Type B pancreatic cell (in vitro differentiated cells): ENCODE data around the gene TALDO1. TPM values are rescaled to one million over a fixed set of nuclear protein-coding genes. Genes with fewer than 3 reads are reported as not detected.

Source experiments
- DNase-seq: peaks from one replicate; pipeline ENCODE4 v3.0.0; 2021; ENCODE audit warnings: mixed read lengths; ENCODE audit not compliant: unreplicated experiment; ENCODE audit errors: extremely low spot score
- H3K27ac Mint-ChIP-seq: 2 replicates; pipeline ENCODE4 v1.8.0; 2021; ENCODE audit warnings: mild to moderate bottlenecking, mixed read lengths
- H3K27me3 Mint-ChIP-seq: 2 replicates; pipeline ENCODE4 v1.8.0; 2021; ENCODE audit warnings: mixed read lengths
- H3K36me3 Mint-ChIP-seq: 2 replicates; pipeline ENCODE4 v1.8.0; 2021; ENCODE audit warnings: mixed read lengths
- H3K4me1 Mint-ChIP-seq: one replicate; pipeline ENCODE4 v1.8.0; 2021; ENCODE audit warnings: mixed read lengths; ENCODE audit not compliant: unreplicated experiment
- H3K4me3 Mint-ChIP-seq: 2 replicates; pipeline ENCODE4 v1.8.0; 2021; ENCODE audit warnings: mild to moderate bottlenecking, mixed read lengths
- H3K9me3 Mint-ChIP-seq: 2 replicates; pipeline ENCODE4 v1.8.0; 2021; ENCODE audit warnings: mixed read lengths
- CTCF ChIP-seq: fragments of 200-600 bp; sonication (generic); conservative IDR thresholded peaks from 2 replicates; pipeline ENCODE4 v1.5.0; 2021; ENCODE audit warnings: antibody characterized with exemption, mild to moderate bottlenecking
- total RNA-seq: library from RNA; stranded (reverse); gene quantifications from 2 replicates; pipeline ENCODE4 v1.2.1, GENCODE V29; 2021; ENCODE audit warnings: low replicate concordance

Gene TALDO1
- total RNA-seq, 1 donor from 2014 or later: 189 TPM

GRCh38 chr11:709109-709997 is 37.9 kb upstream of the TALDO1 start:
- TF ChIP-seq CTCF: no peak
- Mint-ChIP-seq H3K27ac (peak overlapping the region; percentile 53), H3K36me3 (no peaks in the 10 kb centered on the region), H3K4me1 (peaks cover 7% of the 10 kb centered on the region), H3K4me3 (peak overlapping the region; percentile 44), H3K9me3 (no peaks in the 10 kb centered on the region), H3K27me3 (peaks cover 2% of the 10 kb centered on the region)
- DNase-seq: no peak

- no peak for DNase-seq
- Mint-ChIP-seq H3K27ac (peak overlapping the region; percentile 68), H3K4me3 (no peak overlapping the region), H3K27me3 (peaks cover 4% of the 10 kb centered on the region), H3K36me3 (peaks cover 11% of the 10 kb centered on the region), H3K9me3 (no peaks in the 10 kb centered on the region), H3K4me1 (peaks cover 14% of the 10 kb centered on the region)
- TF ChIP-seq CTCF: no peak
Measured at GRCh38 chr11:714436-714835, 32.8 kb upstream of the TALDO1 start.

GRCh38 chr11:719214-720016 is 27.8 kb upstream of the TALDO1 start:
- Mint-ChIP-seq H3K4me1 (peaks cover 13% of the 10 kb centered on the region), H3K4me3 (no peak overlapping the region), H3K27ac (peak overlapping the region; percentile 9), H3K36me3 (peaks cover 11% of the 10 kb centered on the region), H3K27me3 (peaks cover 20% of the 10 kb centered on the region), H3K9me3 (no peaks in the 10 kb centered on the region)
- DNase-seq: peak; percentile 69
- no peak for TF ChIP-seq CTCF

GRCh38 chr11:720017-720641 is 27.1 kb upstream of the TALDO1 start:
- Mint-ChIP-seq H3K27me3 (peaks cover 27% of the 10 kb centered on the region), H3K9me3 (no peaks in the 10 kb centered on the region), H3K27ac (no peak overlapping the region), H3K4me1 (peaks cover 12% of the 10 kb centered on the region), H3K36me3 (peaks cover 8% of the 10 kb centered on the region), H3K4me3 (no peak overlapping the region)
- no peak for TF ChIP-seq CTCF
- DNase-seq: no peak

- DNase-seq: peak; percentile 72
- Mint-ChIP-seq H3K4me1 (peaks cover 9% of the 10 kb centered on the region), H3K4me3 (no peak overlapping the region), H3K9me3 (no peaks in the 10 kb centered on the region), H3K36me3 (peaks cover 5% of the 10 kb centered on the region), H3K27me3 (peaks cover 30% of the 10 kb centered on the region), H3K27ac (no peak overlapping the region)
- TF ChIP-seq CTCF: no peak
Measured at GRCh38 chr11:720642-721246, 26.5 kb upstream of the TALDO1 start.
